GM18909 (cell line): ENCODE data around the gene LARP7.
"Not testable (repeated sequence)": the region's sequence is repeated elsewhere in the genome, so short reads cannot be mapped to it uniquely, and the experiment has no call there.

Experiments used
- ATAC-seq: cut with Tn5 transposase; IDR thresholded peaks from one replicate; pipeline ENCODE4 v1.9.1; 2021; ENCODE audit warnings: mild to moderate bottlenecking; ENCODE audit not compliant: unreplicated experiment, poor library complexity

The LARP7 gene

GRCh38 chr4:112648263-112649054 is 11.5 kb downstream of the LARP7 start:
- no peak for ATAC-seq

GRCh38 chr4:112649055-112649408 is 12.1 kb downstream of the LARP7 start:
- no peak for ATAC-seq

GRCh38 chr4:112650332-112650731 is 13.4 kb downstream of the LARP7 start:
- ATAC-seq, result no peak

- no peak for ATAC-seq
Observed at GRCh38 chr4:112651641-112652040, 14.7 kb downstream of the LARP7 start.

- ATAC-seq, result no peak
Observed at GRCh38 chr4:112652216-112652615, 15.3 kb downstream of the LARP7 start.

GRCh38 chr4:112655270-112655669 is 18.3 kb downstream of the LARP7 start:
- no peak for ATAC-seq

GRCh38 chr4:112656115-112656514 is 19.2 kb downstream of the LARP7 start:
- not testable (repeated sequence) for ATAC-seq

- ATAC-seq, result no peak
Observed at GRCh38 chr4:112664611-112665010, 27.7 kb downstream of the LARP7 start.

- ATAC-seq, result no peak
Observed at GRCh38 chr4:112668131-112668530, 31.2 kb downstream of the LARP7 start.

- no peak for ATAC-seq
Observed at GRCh38 chr4:112673076-112673475, 36.1 kb downstream of the LARP7 start.

GRCh38 chr4:112673686-112674085 is 36.7 kb downstream of the LARP7 start:
- ATAC-seq, result no peak

- ATAC-seq, result no peak
Observed at GRCh38 chr4:112674376-112674775, 37.4 kb downstream of the LARP7 start.

- no peak for ATAC-seq
Observed at GRCh38 chr4:112677519-112678091, 40.7 kb downstream of the LARP7 start.

- ATAC-seq, result no peak
Observed at GRCh38 chr4:112680996-112681395, 44.1 kb downstream of the LARP7 start.

- ATAC-seq, result no peak
Observed at GRCh38 chr4:112693507-112693906, 56.6 kb downstream of the LARP7 start.

- ATAC-seq, result no peak
Observed at GRCh38 chr4:112700679-112701078, 63.7 kb downstream of the LARP7 start.

- no peak for ATAC-seq
Observed at GRCh38 chr4:112702892-112703291, 65.9 kb downstream of the LARP7 start.

GRCh38 chr4:112704322-112704721 is 67.4 kb downstream of the LARP7 start:
- no peak for ATAC-seq

- ATAC-seq, result peak; percentile 15
Observed at GRCh38 chr4:112704991-112705845, 68.3 kb downstream of the LARP7 start.

GRCh38 chr4:112705891-112706839 is 69.2 kb downstream of the LARP7 start:
- ATAC-seq, result peak; percentile 57
